Testis (tissue), 3 donors: ENCODE results near the gene ZNF613. TPM values are rescaled to one million over a fixed set of nuclear protein-coding genes. Genes with fewer than 3 reads are reported as not detected.

Experiments
- DNase-seq: peaks from one replicate; pipeline ENCODE4 v3.0.0-alpha.2; 2019
- H3K27ac ChIP-seq, 2 donors: fragments of 200-600 bp; sonication (generic); one replicate each; pipeline ENCODE4 v1.5.1; 2019
- H3K27me3 ChIP-seq: fragments of 200-600 bp; sonication (generic); one replicate; pipeline ENCODE4 v1.5.1; 2019
- H3K36me3 ChIP-seq: fragments of 200-600 bp; sonication (generic); one replicate; pipeline ENCODE4 v1.5.1; 2017; ENCODE audit warnings: low read depth; ENCODE audit errors: missing control alignments
- H3K4me1 ChIP-seq: fragments of 200-600 bp; sonication (generic); one replicate; pipeline ENCODE4 v1.5.1; 2019
- H3K4me3 ChIP-seq, 2 donors: fragments of 200-600 bp; sonication (generic); one replicate each; pipeline ENCODE4 v1.5.1; 2017 to 2019
- H3K9me3 ChIP-seq: fragments of 200-600 bp; sonication (generic); one replicate; pipeline ENCODE4 v1.5.1; 2017
- POLR2A ChIP-seq: fragments of 450-650 bp; IDR thresholded peaks from one replicate; pipeline ENCODE4 v1.6.1; 2017; ENCODE audit warnings: antibody characterized with exemption, mild to moderate bottlenecking, moderate library complexity
- WGBS, 2 donors: methylation state at CpG; one replicate each; pipeline ENCODE4 v1.1.5; 2018; 5-methylcytosine and 5-hydroxymethylcytosine counted together
- intact Hi-C: fragments of 100-400 bp; cut with DNase I; formaldehyde crosslinking; loops from one replicate; pipeline ENCODE4 v1.15.1; 2023; ENCODE audit warnings: low total_unique reads
- polyA plus RNA-seq: library from polyadenylated mRNA; stranded (reverse); fragments of 350-450 nt; fragmentation: Illumina TruSeq; extraction: RNeasy Lipid Tissue Mini Kit (QIAGEN cat#74804); gene quantifications from one replicate; pipeline ENCODE4 v1.2.3, GENCODE V29; 2014; ENCODE audit warnings: low read depth, low replicate concordance; ENCODE audit not compliant: insufficient read depth
- total RNA-seq, 2 donors: library from RNA; depleted of rRNA; stranded (reverse); fragments of >200 nt; gene quantifications; one replicate each; pipeline ENCODE4 v1.2.3, GENCODE V29; 2016
- TF ChIP-seq, protein P1 (sequence below), 3 experiments: fragments of 450-650 bp in 2 of 3; fragments of 200-600 bp in 1 of 3; sonication (generic) in 1 of 3; IDR thresholded peaks; one replicate each; pipeline ENCODE4 v1.5.1; 2016 to 2019; ENCODE audit warnings: antibody characterized with exemption in 3 of 3, mild to moderate bottlenecking in 2 of 3, moderate library complexity in 1 of 3

The ZNF613 gene
- total and polyA plus RNA-seq, 3 donors from 2014 or later: 2.8 to 9.4 (median 9.2) TPM

GRCh38 chr19:51916167-51916566 lies 11.1 kb upstream of the ZNF613 start:
- H3K4me3 ChIP-seq: no peak overlapping the region
- no peaks in the 10 kb centered on the region for H3K36me3 ChIP-seq
- intact Hi-C loops: no loop called here
- TF ChIP-seq, protein P1, sequence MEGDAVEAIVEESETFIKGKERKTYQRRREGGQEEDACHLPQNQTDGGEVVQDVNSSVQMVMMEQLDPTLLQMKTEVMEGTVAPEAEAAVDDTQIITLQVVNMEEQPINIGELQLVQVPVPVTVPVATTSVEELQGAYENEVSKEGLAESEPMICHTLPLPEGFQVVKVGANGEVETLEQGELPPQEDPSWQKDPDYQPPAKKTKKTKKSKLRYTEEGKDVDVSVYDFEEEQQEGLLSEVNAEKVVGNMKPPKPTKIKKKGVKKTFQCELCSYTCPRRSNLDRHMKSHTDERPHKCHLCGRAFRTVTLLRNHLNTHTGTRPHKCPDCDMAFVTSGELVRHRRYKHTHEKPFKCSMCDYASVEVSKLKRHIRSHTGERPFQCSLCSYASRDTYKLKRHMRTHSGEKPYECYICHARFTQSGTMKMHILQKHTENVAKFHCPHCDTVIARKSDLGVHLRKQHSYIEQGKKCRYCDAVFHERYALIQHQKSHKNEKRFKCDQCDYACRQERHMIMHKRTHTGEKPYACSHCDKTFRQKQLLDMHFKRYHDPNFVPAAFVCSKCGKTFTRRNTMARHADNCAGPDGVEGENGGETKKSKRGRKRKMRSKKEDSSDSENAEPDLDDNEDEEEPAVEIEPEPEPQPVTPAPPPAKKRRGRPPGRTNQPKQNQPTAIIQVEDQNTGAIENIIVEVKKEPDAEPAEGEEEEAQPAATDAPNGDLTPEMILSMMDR (IDR thresholded peaks at IDR 0.05): no peak
- no peak for TF ChIP-seq POLR2A
- H3K27me3 ChIP-seq: no peaks in the 10 kb centered on the region
- 89 to 94% methylated on average over 1 of the region's 1 CpG for WGBS, 2 donors
- H3K4me1 ChIP-seq: no peaks in the 10 kb centered on the region
- H3K9me3 ChIP-seq: no peaks in the 10 kb centered on the region
- no peak overlapping the region for H3K27ac ChIP-seq
- DNase-seq: no peak

DNA sequence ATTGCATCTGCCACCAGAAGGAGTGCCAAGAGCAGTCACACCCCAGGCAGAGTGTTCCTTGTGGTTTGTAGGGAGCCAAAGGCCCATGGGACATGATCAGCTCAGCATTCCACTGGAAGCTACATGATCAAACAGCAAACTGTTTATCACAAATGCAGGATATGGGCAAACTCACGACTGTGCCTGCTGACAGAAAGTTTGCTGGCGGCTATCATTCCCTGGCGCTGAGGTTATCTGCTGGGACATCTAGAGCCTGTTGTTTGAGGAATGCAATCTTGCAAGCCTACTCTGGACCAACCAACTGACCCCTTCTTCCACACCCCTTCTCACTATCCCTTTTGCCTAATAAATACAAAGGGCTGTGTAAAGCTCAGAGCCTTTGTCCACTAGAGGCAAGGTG lies 7.7 kb upstream of the ZNF613 start:
- intact Hi-C loops: no loop called here
- Histone ChIP-seq H3K9me3 (peaks cover 4% of the 10 kb centered on the region), H3K4me3 (no peak overlapping the region), H3K27me3 (no peaks in the 10 kb centered on the region), H3K27ac (no peak overlapping the region), H3K36me3 (no peaks in the 10 kb centered on the region), H3K4me1 (no peaks in the 10 kb centered on the region)
- no peak for DNase-seq
- WGBS, 2 donors: 88 to 90% methylated on average over 3 of the region's 3 CpGs
- TF ChIP-seq, protein P1 (IDR thresholded peaks at IDR 0.05): no peak

GRCh38 chr19:51921949-51922348 lies 5.3 kb upstream of the ZNF613 start:
- Histone ChIP-seq H3K27ac (no peak overlapping the region), H3K4me1 (no peaks in the 10 kb centered on the region), H3K27me3 (no peaks in the 10 kb centered on the region), H3K9me3 (peaks cover 4% of the 10 kb centered on the region), H3K4me3 (no peak overlapping the region), H3K36me3 (no peaks in the 10 kb centered on the region)
- no peak for DNase-seq
- WGBS, 2 donors: 87 to 92% methylated on average over 7 to 8 of the region's 8 CpGs
- intact Hi-C loops: no loop called here
- TF ChIP-seq, protein P1 (IDR thresholded peaks at IDR 0.05): no peak
- no peak for TF ChIP-seq POLR2A

- Histone ChIP-seq H3K27ac (peak overlapping the region; percentile 88 to 90), H3K9me3 (peaks cover 4% of the 10 kb centered on the region), H3K36me3 (no peaks in the 10 kb centered on the region), H3K27me3 (no peaks in the 10 kb centered on the region), H3K4me1 (peaks cover 3% of the 10 kb centered on the region), H3K4me3 (peak overlapping the region; percentile 80 to 95)
- 7 to 16% methylated on average over 11 of the region's 11 CpGs for WGBS, 2 donors
- no peak for DNase-seq
- intact Hi-C loops: no loop called here
- TF ChIP-seq, protein P1 (IDR thresholded peaks at IDR 0.05): no peak
- no peak for TF ChIP-seq POLR2A
Measured at GRCh38 chr19:51926426-51926783, 867 bp upstream of the ZNF613 start.

DNA sequence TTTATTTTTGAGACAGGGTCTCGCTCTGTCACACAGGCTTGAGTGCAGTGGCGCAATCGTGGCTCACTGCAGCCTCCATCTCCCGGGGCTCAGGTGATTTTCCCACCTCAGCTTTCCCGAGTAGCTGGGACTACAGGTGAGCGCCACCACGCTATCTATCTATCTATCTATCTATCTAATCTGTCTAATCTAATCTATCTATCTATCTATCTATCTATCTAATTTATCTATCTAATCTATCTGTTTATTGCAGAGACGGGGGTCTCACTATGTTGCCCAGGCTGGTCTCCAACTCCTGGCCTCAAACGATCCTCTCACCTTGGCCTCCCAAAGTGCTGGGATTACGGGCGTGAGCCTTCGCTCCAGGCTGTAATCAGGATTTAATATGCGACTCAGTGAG lies 587 bp downstream of the ZNF613 start:
- intact Hi-C loops: no loop called here

More for the DNA sequence above, 587 bp downstream of the ZNF613 start:
- Histone ChIP-seq H3K9me3 (no peaks in the 10 kb centered on the region), H3K36me3 (no peaks in the 10 kb centered on the region), H3K4me1 (peaks cover 3% of the 10 kb centered on the region), H3K27ac (peak overlapping the region in 1 of 2 donors; percentile 88), H3K4me3 (peak overlapping the region; percentile 80 to 95), H3K27me3 (no peaks in the 10 kb centered on the region)
- no peak for TF ChIP-seq POLR2A
- TF ChIP-seq, protein P1 (IDR thresholded peaks at IDR 0.05): no peak
- WGBS, 2 donors: 26 to 28% methylated on average over 13 of the region's 13 CpGs
- DNase-seq: no peak
